ENCODE results near the gene MEN1. TPM values are rescaled to one million over a fixed set of nuclear protein-coding genes. Genes with fewer than 3 reads are reported as not detected.

Gene MEN1
- polyA plus RNA-seq, 3 donors = 9.4 to 26.2 (median 10.0) TPM

DNA sequence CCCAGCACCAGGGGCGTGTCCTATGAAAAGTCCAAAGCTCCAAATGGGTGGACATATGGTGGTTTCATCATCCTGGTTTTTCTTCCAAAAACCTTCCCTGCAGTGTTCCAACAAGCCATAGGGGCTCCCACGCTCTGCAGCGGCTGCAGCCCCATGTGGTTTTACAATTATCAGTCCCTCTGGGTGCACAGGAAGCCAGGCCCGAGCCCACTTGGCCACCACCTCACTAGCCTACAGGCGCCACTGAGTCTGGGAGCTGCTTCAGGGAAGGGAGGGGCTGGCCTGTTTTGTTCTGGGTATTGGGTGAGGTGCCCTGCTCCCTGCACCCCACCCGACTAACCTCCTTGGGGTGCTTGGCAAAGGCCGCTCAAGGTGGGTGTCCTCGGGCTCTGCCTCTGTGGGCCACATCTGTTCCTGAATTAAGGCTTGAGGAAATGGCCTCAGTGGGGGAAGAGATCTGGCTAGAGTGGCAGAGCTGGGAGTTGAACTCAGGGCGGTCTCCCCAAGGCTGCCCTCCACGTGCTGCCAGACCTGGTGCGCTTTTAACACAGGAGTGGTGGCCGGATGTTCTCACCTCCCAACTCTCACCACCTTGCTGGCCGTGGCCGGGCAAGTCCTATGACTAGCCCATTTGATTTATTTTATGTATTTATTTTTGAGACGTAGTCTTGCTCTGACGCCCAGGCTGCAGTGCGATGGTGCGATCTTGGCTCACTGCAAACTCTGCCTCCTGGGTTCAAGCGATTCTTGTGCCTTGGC, 39.4 kb upstream of the MEN1 start:
- peak in 1 of 3 donors; percentile 32 for DNase-seq
- Histone ChIP-seq H3K4me1 (ENCODE audit: control insufficient read depth in 1 of 2, insufficient read depth in 2 of 2, low read length in 2 of 2) (peaks cover 56 to 75% of the 10 kb centered on the region in 2 donors), H3K9ac (ENCODE audit: insufficient read depth, low read length, poor library complexity, severe bottlenecking) (no peak overlapping the region), H3K4me2 (replicated peaks; ENCODE audit: extremely low read depth, low read length, poor library complexity, severe bottlenecking) (no peak overlapping the region), H4K20me1 (ENCODE audit: insufficient read depth, low read length) (peaks cover 36% of the 10 kb centered on the region), H3K36me3 (replicated peaks in 1 of 2; ENCODE audit: control insufficient read depth in 1 of 2, insufficient read depth in 2 of 2, low read length in 2 of 2) (peaks cover 23 to 24% of the 10 kb centered on the region in 2 donors), H3K4me3 (replicated peaks in 1 of 3; ENCODE audit: low read depth in 2 of 3, low read length in 3 of 3) (no peak overlapping the region), H3K9me3 (replicated peaks in 1 of 2; ENCODE audit: control insufficient read depth in 1 of 2, insufficient read depth in 1 of 2, low read length in 2 of 2) (no peaks in the 10 kb centered on the region), H3K27ac (ENCODE audit: low read depth in 1 of 2, low read length in 2 of 2) (no peak overlapping the region), H3K27me3 (ENCODE audit: control insufficient read depth in 2 of 2, insufficient read depth in 2 of 2, low read length in 2 of 2) (peaks cover 0 to 5% of the 10 kb centered on the region in 2 donors), H2AFZ (ENCODE audit: insufficient read depth, low read depth, low read length, poor library complexity, severe bottlenecking) (no peak overlapping the region), H3K79me2 (ENCODE audit: insufficient read depth, low read length) (peaks cover 11% of the 10 kb centered on the region)
- no peak overlapping the region for H3K4me3 Mint-ChIP-seq
- H3K36me3 Mint-ChIP-seq = peaks cover 33 to 34% of the 10 kb centered on the region in 2 donors
- 96% methylated on average over 10 of the region's 19 CpGs for WGBS (ENCODE audit: insufficient coverage)
- TF ChIP-seq, protein P1, sequence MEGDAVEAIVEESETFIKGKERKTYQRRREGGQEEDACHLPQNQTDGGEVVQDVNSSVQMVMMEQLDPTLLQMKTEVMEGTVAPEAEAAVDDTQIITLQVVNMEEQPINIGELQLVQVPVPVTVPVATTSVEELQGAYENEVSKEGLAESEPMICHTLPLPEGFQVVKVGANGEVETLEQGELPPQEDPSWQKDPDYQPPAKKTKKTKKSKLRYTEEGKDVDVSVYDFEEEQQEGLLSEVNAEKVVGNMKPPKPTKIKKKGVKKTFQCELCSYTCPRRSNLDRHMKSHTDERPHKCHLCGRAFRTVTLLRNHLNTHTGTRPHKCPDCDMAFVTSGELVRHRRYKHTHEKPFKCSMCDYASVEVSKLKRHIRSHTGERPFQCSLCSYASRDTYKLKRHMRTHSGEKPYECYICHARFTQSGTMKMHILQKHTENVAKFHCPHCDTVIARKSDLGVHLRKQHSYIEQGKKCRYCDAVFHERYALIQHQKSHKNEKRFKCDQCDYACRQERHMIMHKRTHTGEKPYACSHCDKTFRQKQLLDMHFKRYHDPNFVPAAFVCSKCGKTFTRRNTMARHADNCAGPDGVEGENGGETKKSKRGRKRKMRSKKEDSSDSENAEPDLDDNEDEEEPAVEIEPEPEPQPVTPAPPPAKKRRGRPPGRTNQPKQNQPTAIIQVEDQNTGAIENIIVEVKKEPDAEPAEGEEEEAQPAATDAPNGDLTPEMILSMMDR (IDR thresholded peaks at IDR 0.05) = no peak
- peak overlapping the region in 1 of 7 donors; percentile 58 for H3K27ac Mint-ChIP-seq
- H3K9me3 Mint-ChIP-seq = peaks cover 0 to 4% (median 0%) of the 10 kb centered on the region in 7 donors
- H3K4me1 Mint-ChIP-seq = peaks cover 73% of the 10 kb centered on the region
- intact Hi-C loops (cut with micrococcal nuclease) = loop anchor here in 1 of 2 donors (10.0 kb wide), 2 partner anchors 65 to 165 kb away; partner anchors contain the start of gene ARL2
- peaks cover 0 to 20% (median 11%) of the 10 kb centered on the region in 3 donors for H3K27me3 Mint-ChIP-seq (ENCODE audit: low read depth in 3 of 3)

DNA sequence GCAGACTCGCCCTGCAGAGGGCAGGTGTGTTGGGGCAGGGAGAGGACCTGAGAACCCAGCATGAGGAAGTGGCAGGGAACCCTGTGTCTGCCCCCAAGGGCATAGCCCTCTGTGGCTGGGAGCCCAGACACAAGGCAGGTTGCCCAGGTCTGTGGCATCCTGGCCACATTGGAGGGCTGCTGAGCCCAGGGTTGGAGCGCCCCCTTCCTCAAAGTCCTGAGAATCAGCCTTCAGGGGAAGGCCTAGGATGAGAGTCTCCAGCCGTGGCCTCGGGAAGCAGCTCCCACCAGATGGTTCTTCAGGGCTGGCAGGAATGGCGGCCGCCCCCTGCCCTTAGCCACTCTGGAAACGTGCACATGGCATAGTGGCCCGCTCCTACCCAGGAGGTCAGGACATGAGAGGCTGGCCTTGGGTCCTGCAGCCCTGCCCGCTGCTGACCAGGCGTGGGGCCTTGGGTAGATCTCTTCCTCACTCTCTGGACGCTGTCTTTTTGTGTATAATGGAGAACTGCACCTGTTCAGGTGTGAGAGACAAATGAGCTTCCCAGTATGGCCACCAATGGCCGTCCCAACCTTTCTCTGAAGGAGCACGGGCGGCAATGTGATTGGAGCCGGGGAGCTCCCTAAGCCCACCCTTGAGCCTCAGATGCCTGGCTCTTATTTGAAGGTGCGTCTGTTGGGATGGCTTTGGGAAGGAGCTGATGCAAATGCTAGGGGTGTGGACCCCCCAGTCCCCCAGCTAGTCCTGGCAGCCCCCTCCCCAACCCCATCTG, 38.7 kb upstream of the MEN1 start:
- peaks cover 0 to 2% (median 0%) of the 10 kb centered on the region in 7 donors for H3K9me3 Mint-ChIP-seq
- peaks cover 25 to 26% of the 10 kb centered on the region in 2 donors for H3K36me3 Mint-ChIP-seq
- DNase-seq = peak in 1 of 3 donors; percentile 30
- TF ChIP-seq, protein P1 (IDR thresholded peaks at IDR 0.05) = no peak
- H3K4me1 Mint-ChIP-seq = peaks cover 66% of the 10 kb centered on the region
- peaks cover 16 to 17% of the 10 kb centered on the region in 2 donors for H3K36me3 ChIP-seq (replicated peaks in 1 of 2; ENCODE audit: control insufficient read depth in 1 of 2, insufficient read depth in 2 of 2, low read length in 2 of 2)
- peaks cover 3% of the 10 kb centered on the region for H3K79me2 ChIP-seq (ENCODE audit: insufficient read depth, low read length)
- no peak overlapping the region for H3K4me3 Mint-ChIP-seq
- no peak overlapping the region for H3K27ac ChIP-seq (ENCODE audit: low read depth in 1 of 2, low read length in 2 of 2)
- peaks cover 31% of the 10 kb centered on the region for H4K20me1 ChIP-seq (ENCODE audit: insufficient read depth, low read length)
- 84% methylated on average over 12 of the region's 16 CpGs for WGBS (ENCODE audit: insufficient coverage)
- H3K9ac ChIP-seq (ENCODE audit: insufficient read depth, low read length, poor library complexity, severe bottlenecking) = no peak overlapping the region
- intact Hi-C loops (cut with micrococcal nuclease) = loop anchor here in 1 of 2 donors (10.0 kb wide), 2 partner anchors 64 to 166 kb away; partner anchors contain the start of gene ARL2
- H3K4me3 ChIP-seq (replicated peaks in 1 of 3; ENCODE audit: low read depth in 2 of 3, low read length in 3 of 3) = no peak overlapping the region
- H3K27ac Mint-ChIP-seq = no peak overlapping the region
- H3K4me2 ChIP-seq (replicated peaks; ENCODE audit: extremely low read depth, low read length, poor library complexity, severe bottlenecking) = no peak overlapping the region
- peaks cover 0 to 7% of the 10 kb centered on the region in 2 donors for H3K27me3 ChIP-seq (ENCODE audit: control insufficient read depth in 2 of 2, insufficient read depth in 2 of 2, low read length in 2 of 2)
- peaks cover 0 to 17% (median 12%) of the 10 kb centered on the region in 3 donors for H3K27me3 Mint-ChIP-seq (ENCODE audit: low read depth in 3 of 3)
- H3K9me3 ChIP-seq (replicated peaks in 1 of 2; ENCODE audit: control insufficient read depth in 1 of 2, insufficient read depth in 1 of 2, low read length in 2 of 2) = no peaks in the 10 kb centered on the region
- H3K4me1 ChIP-seq (ENCODE audit: control insufficient read depth in 1 of 2, insufficient read depth in 2 of 2, low read length in 2 of 2) = peaks cover 53 to 75% of the 10 kb centered on the region in 2 donors
- no peak overlapping the region for H2AFZ ChIP-seq (ENCODE audit: insufficient read depth, low read depth, low read length, poor library complexity, severe bottlenecking)
